ENCODE data around the gene DNMT3B. TPM values are rescaled to one million over a fixed set of nuclear protein-coding genes. Genes with fewer than 3 reads are reported as not detected.
A peak's percentile ranks its signal among the peaks of the same experiment; 100 is the strongest.
"Not testable (repeated sequence)": the region's sequence is repeated elsewhere in the genome, so short reads cannot be mapped to it uniquely, and the experiment has no call there.

DNMT3B gene
- total RNA-seq, 4 donors from 2014 or later, result 0.20 to 0.39 (median 0.30) TPM

DNA sequence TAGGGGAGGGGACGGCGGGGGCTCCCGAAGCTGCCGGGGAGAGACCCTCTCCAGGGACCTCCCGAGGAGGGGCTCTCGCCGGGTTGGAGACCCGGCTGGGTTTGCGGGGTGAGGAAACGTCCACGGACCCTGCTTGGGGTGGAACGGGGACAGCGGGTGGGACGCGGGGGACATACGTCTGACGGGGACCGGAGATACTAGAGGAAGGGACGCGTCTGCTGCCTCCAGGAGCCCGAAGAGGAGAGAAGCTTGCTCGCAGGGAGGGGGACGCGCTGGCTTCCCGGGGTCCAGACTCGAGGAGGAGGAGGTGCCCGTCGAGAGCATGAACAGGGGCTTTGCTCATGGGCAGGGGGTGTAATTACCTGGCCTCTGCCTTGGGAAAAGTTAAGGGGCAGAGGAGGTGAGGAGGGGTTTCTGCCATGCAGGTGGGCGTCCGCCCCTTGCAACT is 593 bp downstream of the DNMT3B start:
- Histone ChIP-seq H3K27me3 (no peaks in the 10 kb centered on the region), H3K4me3 (peak overlapping the region; percentile 68 to 89 (median 76)), H3K27ac (peak overlapping the region in 1 of 4 donors; percentile 37), H3K9me3 (no peaks in the 10 kb centered on the region), H3K36me3 (no peaks in the 10 kb centered on the region), H3K4me1 (peaks cover 9% of the 10 kb centered on the region in 2 donors)
- ATAC-seq, result peak; percentile 20 to 40
- DNase-seq, result no peak
- intact Hi-C loops (cut with DNase I; ENCODE audit: low total_unique reads) (loop anchor here (1.0 kb wide), 3 partner anchors 19 to 405 kb away; partner anchors contain the start of genes COMMD7 and MAPRE1), in situ Hi-C loops (cut with MboI; ENCODE audit: low sequenced_read_pairs in 4 of 4) (no loop called here)
- no peak for TF ChIP-seq POLR2A (IDR thresholded peaks at IDR 0.05)
- TF ChIP-seq, protein P1, sequence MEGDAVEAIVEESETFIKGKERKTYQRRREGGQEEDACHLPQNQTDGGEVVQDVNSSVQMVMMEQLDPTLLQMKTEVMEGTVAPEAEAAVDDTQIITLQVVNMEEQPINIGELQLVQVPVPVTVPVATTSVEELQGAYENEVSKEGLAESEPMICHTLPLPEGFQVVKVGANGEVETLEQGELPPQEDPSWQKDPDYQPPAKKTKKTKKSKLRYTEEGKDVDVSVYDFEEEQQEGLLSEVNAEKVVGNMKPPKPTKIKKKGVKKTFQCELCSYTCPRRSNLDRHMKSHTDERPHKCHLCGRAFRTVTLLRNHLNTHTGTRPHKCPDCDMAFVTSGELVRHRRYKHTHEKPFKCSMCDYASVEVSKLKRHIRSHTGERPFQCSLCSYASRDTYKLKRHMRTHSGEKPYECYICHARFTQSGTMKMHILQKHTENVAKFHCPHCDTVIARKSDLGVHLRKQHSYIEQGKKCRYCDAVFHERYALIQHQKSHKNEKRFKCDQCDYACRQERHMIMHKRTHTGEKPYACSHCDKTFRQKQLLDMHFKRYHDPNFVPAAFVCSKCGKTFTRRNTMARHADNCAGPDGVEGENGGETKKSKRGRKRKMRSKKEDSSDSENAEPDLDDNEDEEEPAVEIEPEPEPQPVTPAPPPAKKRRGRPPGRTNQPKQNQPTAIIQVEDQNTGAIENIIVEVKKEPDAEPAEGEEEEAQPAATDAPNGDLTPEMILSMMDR (IDR thresholded peaks at IDR 0.05 in 4 of 5, conservative IDR thresholded peaks at IDR 0.05 in 1 of 5), result no peak

DNA sequence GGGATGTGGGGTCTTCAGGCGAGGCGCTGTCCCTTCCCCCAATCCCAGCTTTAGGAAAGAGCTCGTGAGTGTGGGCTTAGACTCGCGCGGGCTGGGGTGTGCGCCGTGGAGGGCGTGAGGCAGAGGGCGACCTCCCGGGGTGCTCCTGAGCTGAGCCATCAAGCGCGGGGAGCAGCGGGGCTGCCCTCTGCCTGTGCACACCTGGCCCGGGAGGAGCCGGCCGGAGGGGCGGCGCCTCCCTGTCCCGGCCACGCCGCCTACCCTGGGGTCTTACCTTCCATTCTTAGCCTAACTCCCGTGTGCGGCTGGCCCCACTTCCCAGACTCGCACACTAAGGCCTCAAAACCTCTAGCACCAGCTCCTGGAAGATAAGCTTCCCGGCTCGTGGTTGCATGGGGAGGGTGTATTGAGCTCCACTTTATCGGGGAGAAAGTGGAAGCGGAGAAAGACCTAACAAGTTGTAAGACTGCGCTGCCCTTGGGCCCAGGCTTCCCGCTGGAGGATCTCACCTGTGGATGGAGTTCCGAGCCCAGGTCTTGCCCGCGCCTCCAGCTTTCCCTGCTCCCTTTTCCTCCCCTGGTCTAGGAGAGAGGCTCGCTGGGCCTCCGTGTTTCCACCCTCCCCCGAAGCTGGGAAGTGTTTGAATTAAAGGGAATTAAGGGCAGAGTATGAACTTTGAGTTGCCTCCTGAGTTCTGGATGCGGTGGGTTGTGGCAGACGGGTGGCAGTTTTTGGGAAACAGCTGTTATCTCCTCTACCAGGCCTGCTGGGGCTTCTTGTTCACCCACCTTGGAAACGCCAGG is 1.2 kb downstream of the DNMT3B start:
- intact Hi-C loops (cut with DNase I; ENCODE audit: low total_unique reads), result no loop called here
- H3K36me3 ChIP-seq, result no peaks in the 10 kb centered on the region
- H3K27me3 ChIP-seq, result no peaks in the 10 kb centered on the region
- H3K27ac ChIP-seq, result no peak overlapping the region
- ATAC-seq (no peak), DNase-seq (no peak)
- H3K4me3 ChIP-seq, result peak overlapping the region; percentile 68 to 89 (median 76)
- no peak for TF ChIP-seq POLR2A (IDR thresholded peaks at IDR 0.05)
- TF ChIP-seq, protein P1 (IDR thresholded peaks at IDR 0.05 in 4 of 5, conservative IDR thresholded peaks at IDR 0.05 in 1 of 5), result no peak
- in situ Hi-C loops (cut with MboI; ENCODE audit: low sequenced_read_pairs in 4 of 4), result no loop called here
- H3K9me3 ChIP-seq, result no peaks in the 10 kb centered on the region
- peaks cover 9% of the 10 kb centered on the region in 2 donors for H3K4me1 ChIP-seq

DNA sequence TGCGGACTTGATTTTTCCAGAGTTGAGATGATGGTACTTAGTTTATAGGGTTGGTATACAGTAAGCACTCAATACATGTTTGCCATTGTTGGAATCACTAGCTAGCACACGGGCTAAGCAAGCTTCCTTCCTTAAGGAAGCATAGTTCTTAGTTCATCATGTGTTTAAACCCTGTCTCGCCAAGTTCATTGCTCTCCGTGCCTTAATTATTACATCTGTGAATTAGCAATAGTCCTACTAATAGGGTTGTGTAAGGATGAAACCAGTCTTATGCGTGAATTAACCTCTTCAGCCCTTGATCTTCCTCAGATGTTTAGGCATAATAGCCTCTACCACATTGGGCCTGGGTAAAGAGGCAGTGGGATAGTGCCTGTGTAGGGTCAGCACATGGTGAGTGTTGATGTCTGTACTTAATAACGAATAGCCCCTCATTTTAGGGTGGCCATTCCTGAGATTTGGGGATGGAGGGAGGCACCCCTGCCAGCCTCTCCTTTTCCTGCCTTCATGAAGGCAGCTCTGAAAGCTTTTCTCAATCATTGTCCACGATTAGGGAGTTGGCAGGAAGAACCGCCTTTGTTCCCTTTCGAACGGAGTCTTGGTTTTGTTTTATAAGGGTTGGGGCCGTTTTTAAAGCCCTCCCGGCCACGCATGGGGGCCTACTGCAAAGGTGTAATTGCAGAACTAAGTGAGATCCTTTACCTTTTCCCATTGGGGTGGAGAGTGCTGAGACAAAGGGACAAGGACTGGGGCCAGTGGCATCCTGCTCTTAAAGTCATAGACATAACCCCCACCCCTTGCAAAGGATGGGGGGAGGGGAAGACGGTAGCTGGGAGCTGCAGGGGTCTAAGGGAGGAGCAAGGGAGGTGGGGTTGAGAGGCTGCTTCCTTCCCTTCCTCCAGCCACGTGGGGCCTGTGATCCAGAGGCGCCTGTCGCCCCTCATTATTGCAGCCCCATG is 2.1 kb downstream of the DNMT3B start:
- ATAC-seq (no peak), DNase-seq (no peak)
- intact Hi-C loops (cut with DNase I; ENCODE audit: low total_unique reads) (no loop called here), in situ Hi-C loops (cut with MboI; ENCODE audit: low sequenced_read_pairs in 4 of 4) (no loop called here)
- Histone ChIP-seq H3K36me3 (no peaks in the 10 kb centered on the region), H3K27me3 (no peaks in the 10 kb centered on the region), H3K27ac (no peak overlapping the region), H3K4me1 (peaks cover 9% of the 10 kb centered on the region in 2 donors), H3K9me3 (no peaks in the 10 kb centered on the region), H3K4me3 (no peak overlapping the region)
- TF ChIP-seq POLR2A (IDR thresholded peaks at IDR 0.05), result no peak
- TF ChIP-seq, protein P1 (IDR thresholded peaks at IDR 0.05 in 4 of 5, conservative IDR thresholded peaks at IDR 0.05 in 1 of 5), result no peak

DNA sequence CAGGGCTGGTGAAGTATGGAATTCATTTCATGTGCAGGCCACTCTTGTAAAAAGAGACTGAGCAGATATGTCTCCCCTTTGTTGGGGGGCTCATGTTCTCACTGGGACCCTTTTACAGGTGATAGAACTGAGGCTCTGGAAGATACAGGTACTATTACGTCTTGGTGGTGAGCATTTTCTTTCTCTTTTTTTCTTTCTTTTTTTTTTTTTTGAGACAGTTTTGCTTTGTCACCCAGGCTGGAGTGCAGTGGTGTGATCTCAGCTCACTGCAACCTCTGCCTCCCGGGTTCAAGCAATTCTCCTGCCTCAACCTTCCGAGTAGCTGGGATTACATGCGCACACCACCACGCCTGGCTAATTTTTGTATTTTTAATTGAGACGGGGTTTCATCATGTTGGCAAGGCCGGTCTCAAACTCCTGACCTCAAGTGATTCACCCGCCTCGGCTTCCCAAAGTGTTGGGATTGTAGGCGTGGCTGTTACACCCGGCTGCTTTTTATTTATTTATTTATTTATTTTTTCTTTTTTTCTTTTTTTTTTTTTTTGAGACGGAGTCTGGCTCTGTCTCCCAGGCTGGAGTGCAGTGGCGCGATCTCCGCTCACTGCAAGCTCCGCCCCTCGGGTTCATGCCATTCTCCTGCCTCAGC is 3.2 kb downstream of the DNMT3B start:
- H3K9me3 ChIP-seq; H3K4me1 ChIP-seq; DNase-seq; H3K27ac ChIP-seq; H3K4me3 ChIP-seq; in situ Hi-C loops (cut with MboI; ENCODE audit: low sequenced_read_pairs in 4 of 4); H3K36me3 ChIP-seq; intact Hi-C loops (cut with DNase I; ENCODE audit: low total_unique reads); H3K27me3 ChIP-seq; ATAC-seq: not testable (repeated sequence)

Data from gastrocnemius medialis (tissue), 4 donors.